Hematopoietic multipotent progenitor cell treated with erythropoietin and hydrocortisone succinate and interleukin-3 and kit ligand, for 4 days (in vitro differentiated cells): ENCODE measurements around the gene CELF1.
"Not testable (repeated sequence)": the region's sequence is repeated elsewhere in the genome, so short reads cannot be mapped to it uniquely, and the experiment has no call there.

Experiments
- DNase-seq: peaks from one replicate; pipeline ENCODE4 v3.0.0-alpha.2; 2015

Gene CELF1

DNA sequence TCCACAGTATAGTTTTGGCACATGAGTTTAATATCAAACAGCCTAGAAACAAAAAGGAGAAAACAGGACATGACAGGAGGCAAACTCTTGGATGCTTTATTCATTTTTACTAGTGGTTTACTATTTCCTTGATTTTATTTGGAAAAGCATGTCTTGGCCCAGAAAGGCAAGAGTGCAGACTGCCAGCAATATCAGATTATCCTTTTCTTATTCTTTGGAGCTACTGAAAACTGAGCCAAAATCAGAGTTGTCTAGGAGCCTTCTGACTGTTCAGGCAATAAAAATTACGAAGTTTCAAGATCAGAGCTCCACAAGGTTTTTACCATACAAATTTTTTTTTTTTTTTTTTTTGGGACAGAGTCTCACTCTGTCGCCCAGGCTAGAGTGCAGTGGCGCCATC lies 16.0 kb downstream of the CELF1 start:
- DNase-seq, result no peak

DNA sequence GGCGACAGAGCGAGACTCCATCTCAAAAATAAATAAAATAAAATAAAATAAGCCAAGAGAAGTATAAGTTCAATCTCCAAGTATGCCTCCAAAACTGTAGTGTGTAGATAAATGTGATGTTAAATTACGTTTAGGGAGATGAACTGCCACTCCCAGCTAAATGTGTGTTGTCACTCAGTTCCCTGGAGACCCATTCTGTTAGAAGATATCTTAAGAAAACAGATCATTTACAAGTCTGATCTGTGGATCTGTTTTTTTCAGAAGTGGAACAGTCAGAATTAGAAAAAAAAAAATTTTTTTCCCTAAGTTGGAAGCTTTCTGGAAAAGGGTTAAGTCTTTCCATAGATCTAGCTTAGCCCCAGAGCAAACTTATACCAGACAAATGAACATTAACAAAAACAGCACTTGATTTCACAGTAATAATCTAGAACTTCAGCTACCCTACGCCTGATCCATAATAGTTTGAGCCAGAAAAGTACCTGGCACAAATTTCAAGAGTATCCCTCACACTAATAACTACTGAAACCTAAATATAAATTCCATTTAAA lies 18.2 kb downstream of the CELF1 start:
- peak; percentile 38 for DNase-seq

- DNase-seq, result no peak
Measured at GRCh38 chr11:47533690-47534151, 19.2 kb downstream of the CELF1 start.

DNA sequence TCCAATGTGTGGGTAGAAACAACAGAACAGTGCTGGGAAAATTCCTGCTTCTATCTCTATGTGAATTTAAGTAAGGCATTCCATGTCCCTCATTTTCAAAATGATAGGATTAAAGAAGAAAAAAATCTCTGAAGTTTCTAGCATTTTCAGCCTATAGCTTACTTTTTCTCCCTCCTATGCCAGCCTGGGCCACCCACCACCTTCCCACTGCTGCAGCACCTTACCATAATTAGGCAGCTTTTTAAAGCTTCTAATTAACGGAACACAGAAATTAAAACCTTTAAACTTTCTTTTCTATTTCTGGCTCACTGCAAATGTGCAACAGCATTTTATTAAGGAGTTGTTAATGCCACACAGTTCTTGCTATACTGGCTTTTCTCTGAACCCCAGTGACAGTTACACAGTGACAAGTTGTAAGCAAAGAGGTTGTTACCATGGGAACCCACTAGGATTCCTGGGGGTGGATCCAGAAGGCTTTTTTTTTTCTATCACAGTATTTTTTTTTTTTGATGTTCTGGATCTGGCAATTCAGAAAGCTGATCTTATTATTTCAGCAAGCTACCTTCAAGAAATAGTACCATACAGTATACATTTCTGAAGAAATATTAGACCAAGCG lies 20.2 kb downstream of the CELF1 start:
- DNase-seq, result no peak

- no peak for DNase-seq
Measured at GRCh38 chr11:47531666-47532065, 21.3 kb downstream of the CELF1 start.

GRCh38 chr11:47530721-47531120 lies 22.2 kb downstream of the CELF1 start:
- not testable (repeated sequence) for DNase-seq

- DNase-seq, result no peak
Measured at GRCh38 chr11:47529951-47530350, 23.0 kb downstream of the CELF1 start.

- DNase-seq, result no peak
Measured at GRCh38 chr11:47527186-47527585, 25.7 kb downstream of the CELF1 start.

DNA sequence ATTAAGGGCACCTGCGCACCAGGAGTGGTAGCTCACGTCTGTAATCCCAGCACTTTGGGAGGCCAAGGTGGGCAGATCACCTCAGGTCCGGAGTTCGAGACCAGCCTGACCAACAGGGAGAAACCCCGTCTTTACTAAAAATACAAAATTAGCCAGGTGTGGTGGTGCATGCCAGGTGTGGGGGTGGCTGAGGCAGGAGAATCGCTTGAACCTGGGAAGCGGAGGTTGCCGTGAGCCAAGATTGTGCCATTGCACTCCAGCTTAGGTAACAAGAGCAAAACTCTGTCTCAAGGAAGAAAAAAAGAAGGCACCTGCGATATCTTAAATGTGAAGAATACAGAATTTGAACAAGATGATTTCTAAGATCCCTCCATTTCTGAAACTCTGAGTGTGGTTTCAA lies 26.9 kb downstream of the CELF1 start:
- not testable (repeated sequence) for DNase-seq

GRCh38 chr11:47524291-47524874 lies 28.5 kb downstream of the CELF1 start:
- no peak for DNase-seq

DNA sequence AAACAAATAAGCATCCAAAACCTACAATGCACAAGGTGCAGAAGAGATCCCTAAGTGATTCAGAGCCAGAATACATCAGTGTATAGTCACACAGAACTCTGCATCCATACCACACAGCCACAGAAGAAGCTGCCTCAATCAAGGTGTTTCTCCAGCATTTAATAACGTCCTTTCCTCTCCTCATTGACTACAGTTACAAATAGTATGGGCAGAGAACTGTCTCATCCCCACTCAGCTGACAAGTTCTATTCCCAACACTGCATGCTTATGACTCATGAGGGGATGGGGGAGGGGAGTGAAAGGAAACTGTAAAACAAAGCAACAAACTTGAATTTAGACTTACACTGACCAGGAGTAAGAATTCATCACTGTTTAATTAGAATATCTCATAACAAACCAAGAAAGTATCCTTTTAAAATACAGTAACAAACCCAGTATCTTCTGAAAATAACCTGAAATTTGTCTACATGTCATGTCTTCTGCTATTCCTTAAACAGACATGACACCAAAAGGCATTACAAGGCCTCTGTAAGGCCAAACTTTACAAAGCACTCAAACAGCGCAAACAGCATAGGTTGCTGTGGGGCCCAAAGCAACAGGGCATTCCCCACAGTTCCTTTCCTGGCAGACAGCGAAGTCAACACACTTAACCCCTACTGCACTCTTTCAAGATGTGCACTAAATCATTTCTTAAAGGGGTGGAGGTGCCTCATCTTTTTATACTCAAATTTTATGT lies 29.3 kb downstream of the CELF1 start:
- peak; percentile 60 for DNase-seq

DNA sequence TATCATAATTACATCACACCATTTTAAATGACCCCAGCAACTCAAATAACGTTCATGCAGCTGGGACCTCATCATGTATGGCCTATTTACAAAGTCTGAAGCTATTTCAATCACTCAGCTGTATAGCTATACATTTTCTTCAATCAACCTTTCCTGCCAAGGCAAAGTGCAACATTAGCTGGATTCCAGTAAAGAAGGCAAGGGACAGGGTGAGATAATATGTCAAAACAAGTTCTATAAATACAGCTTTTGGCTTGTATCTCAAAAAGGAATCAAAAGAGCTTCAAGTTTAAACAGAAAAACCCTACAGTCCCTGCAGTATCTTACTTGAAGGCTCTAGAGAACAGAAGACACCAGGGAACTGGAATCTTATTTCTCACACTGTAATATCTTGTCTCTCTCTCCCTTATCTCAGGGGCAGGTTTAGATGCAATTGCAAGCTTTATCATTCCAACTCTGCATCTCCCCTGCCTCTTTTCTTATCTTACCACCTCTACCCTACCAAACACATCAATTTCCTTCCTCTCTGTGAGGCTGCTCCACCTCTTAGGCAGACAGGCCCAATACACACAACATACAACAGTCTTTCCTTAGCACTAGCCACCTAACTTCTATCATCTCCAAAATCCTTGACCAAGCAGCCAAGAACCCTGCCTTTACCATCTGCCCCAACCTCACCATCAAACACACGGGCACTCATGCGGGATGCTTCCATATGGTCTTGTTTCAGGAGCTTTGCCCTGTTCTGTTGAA lies 34.5 kb downstream of the CELF1 start:
- peak; percentile 67 for DNase-seq

- no peak for DNase-seq
Measured at GRCh38 chr11:47516984-47517853, 35.7 kb downstream of the CELF1 start.

- DNase-seq, result no peak
Measured at GRCh38 chr11:47516155-47516554, 36.8 kb downstream of the CELF1 start.

GRCh38 chr11:47514825-47515647 lies 37.9 kb downstream of the CELF1 start:
- peak; percentile 80 for DNase-seq

- DNase-seq, result no peak
Measured at GRCh38 chr11:47512701-47513100, 40.2 kb downstream of the CELF1 start.

- DNase-seq, result no peak
Measured at GRCh38 chr11:47511917-47512316, 41.0 kb downstream of the CELF1 start.

GRCh38 chr11:47510209-47510608 lies 42.7 kb downstream of the CELF1 start:
- no peak for DNase-seq

- DNase-seq, result no peak
Measured at GRCh38 chr11:47509077-47509536, 43.8 kb downstream of the CELF1 start.

DNA sequence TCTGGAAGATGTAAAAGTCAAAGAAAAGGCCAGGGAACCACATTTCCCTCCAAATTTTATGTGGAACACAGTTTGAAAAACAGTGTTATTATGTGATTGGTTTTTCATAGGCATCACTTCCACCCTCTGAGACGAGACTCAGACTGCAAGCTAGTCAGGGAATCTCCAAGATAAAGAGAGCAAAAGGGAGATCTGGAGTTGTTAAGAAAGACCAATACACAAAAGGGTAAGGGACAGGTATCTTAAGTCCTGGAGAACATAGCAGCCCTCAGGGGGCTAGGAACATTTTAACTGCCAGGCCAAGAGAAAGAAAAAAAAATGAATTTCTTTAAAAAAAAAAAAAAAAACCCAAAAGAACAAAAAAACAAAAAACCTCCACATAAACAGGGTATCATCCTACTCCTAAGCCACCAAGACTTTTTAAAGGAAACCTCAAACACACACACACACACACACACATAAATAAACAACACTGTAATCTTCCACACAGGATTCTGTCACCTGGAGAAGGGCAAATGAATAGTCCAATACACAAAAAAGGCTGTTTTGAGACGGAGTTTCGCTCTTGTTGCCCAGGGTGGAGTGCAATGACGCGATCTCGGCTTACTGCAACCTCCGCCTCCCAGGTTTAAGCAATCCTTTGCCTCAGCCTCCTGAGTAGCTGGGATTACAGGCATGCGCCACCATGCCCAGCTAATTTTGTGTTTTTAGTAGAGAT lies 44.5 kb downstream of the CELF1 start:
- DNase-seq, result no peak
